GM18907 (cell line): Measurements from ENCODE around the gene COL6A2.
"Not testable (repeated sequence)": the region's sequence is repeated elsewhere in the genome, so short reads cannot be mapped to it uniquely, and the experiment has no call there.

Experiments used
- ATAC-seq: cut with Tn5 transposase; IDR thresholded peaks from one replicate; pipeline ENCODE4 v1.9.1; 2021; ENCODE audit warnings: mild to moderate bottlenecking, moderate library complexity; ENCODE audit not compliant: unreplicated experiment

COL6A2 gene

GRCh38 chr21:46137908-46138307, 40.0 kb downstream of the COL6A2 start:
- ATAC-seq = no peak

GRCh38 chr21:46138383-46138970, 40.6 kb downstream of the COL6A2 start:
- no peak for ATAC-seq

GRCh38 chr21:46139686-46140085, 41.8 kb downstream of the COL6A2 start:
- no peak for ATAC-seq

- ATAC-seq = not testable (repeated sequence)
Observed at GRCh38 chr21:46140352-46141003, 42.6 kb downstream of the COL6A2 start.

- ATAC-seq = no peak
Observed at GRCh38 chr21:46141767-46142581, 44.1 kb downstream of the COL6A2 start.

- no peak for ATAC-seq
Observed at GRCh38 chr21:46142582-46143473, 44.9 kb downstream of the COL6A2 start.

GRCh38 chr21:46144464-46145070, 46.7 kb downstream of the COL6A2 start:
- ATAC-seq = no peak

GRCh38 chr21:46145159-46145839, 47.4 kb downstream of the COL6A2 start:
- no peak for ATAC-seq

- ATAC-seq = no peak
Observed at GRCh38 chr21:46145840-46146691, 48.2 kb downstream of the COL6A2 start.

- no peak for ATAC-seq
Observed at GRCh38 chr21:46146856-46147255, 48.9 kb downstream of the COL6A2 start.

GRCh38 chr21:46147429-46147828, 49.5 kb downstream of the COL6A2 start:
- not testable (repeated sequence) for ATAC-seq

- ATAC-seq = no peak
Observed at GRCh38 chr21:46148106-46148505, 50.2 kb downstream of the COL6A2 start.

GRCh38 chr21:46149205-46149901, 51.4 kb downstream of the COL6A2 start:
- no peak for ATAC-seq

GRCh38 chr21:46150073-46150472, 52.2 kb downstream of the COL6A2 start:
- no peak for ATAC-seq

GRCh38 chr21:46150491-46151121, 52.7 kb downstream of the COL6A2 start:
- ATAC-seq = no peak

- no peak for ATAC-seq
Observed at GRCh38 chr21:46151261-46151988, 53.5 kb downstream of the COL6A2 start.
